GM15510 (cell line): ENCODE results near the gene TMEM94.
A peak's percentile ranks its signal among the peaks of the same experiment; 100 is the strongest.

Source experiments
- POLR2A ChIP-seq: IDR thresholded peaks from 3 replicates; pipeline ENCODE4 v1.6.1; 2011; ENCODE audit warnings: borderline replicate concordance; ENCODE audit not compliant: insufficient read length; ENCODE audit errors: extremely low read depth

TMEM94 gene

GRCh38 chr17:75509528-75510258, 53.3 kb downstream of the TMEM94 start:
- no peak for TF ChIP-seq POLR2A

DNA sequence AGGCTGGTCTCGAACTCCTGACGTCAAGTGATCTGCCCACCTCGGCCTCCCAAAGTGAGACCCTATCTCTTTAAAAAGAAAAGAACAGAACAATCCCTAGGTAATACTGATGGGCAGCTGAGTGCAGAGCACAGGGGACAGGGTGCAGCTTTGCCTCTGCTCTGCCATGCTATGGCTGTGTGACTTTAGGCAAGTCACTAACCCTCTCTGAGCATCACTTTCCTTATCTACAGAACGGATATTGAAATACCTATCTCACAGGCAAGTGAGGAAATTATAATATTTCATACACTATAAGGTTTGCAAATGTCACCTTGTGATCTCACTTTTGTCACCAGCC, 54.8 kb downstream of the TMEM94 start:
- TF ChIP-seq POLR2A: no peak

DNA sequence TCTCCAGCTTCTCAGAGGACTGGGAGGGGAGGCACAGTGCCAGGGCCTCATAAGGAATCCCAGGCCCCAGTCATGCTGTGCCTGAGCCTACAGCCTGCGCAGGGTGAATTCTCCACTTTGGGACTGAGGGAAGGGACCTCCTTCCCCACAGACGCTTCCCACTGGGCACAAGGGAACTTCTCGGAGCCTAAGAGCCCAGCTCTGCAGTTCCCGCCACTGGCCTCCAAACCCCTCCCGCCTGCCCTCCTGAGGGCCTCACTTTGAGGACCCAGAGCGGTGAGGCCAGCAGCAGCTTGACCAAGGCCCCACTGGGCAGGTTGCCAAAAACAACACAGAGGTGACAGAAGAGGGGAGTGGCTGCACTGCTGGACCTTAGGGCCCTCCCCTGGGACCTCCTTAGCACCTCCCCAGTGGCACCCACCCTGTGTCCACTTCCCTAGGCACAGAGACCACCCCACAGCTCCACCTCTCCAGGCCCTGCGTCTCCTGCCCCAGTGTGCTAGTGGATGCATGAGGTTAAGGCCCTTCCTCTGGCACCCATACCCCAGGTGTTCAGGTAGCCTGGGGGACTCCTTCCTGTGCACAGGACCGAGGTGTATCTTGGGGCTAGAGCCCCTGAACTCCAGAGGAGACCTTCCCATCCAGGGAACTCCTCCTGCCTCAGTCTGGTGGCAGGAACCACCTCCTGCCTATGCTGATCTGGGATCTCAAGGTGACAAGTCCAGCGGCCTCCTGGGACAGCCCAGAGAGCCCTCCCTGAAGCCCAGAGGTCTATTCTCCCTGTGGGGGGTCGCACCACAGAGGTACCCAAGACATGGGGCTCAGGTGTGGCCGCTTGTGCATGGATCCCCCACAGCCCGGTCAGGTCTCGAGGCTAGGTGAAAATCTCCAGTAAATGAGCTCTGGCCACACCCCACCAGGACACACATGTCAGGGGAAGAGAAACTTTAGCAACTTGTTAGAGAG, 55.5 kb downstream of the TMEM94 start:
- no peak for TF ChIP-seq POLR2A

GRCh38 chr17:75512926-75513640, 56.6 kb downstream of the TMEM94 start:
- no peak for TF ChIP-seq POLR2A

DNA sequence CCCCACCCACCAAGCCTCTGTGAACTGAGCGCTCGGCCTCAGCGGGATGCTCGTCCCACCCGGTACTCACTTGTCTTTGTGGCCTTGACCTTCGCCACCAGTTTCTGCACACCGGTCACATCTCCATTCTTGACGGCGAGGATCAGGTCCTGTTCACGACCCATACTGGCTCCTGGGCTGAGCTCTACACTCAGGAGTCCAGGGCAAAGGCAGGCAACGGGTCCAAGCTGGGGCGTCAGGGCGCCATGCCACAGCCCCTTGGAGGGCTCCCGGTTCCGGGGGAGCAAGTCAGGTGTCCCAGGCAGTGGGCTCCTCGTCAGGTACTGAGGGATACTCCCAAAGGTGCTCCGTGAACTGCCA, 57.2 kb downstream of the TMEM94 start:
- no peak for TF ChIP-seq POLR2A

- TF ChIP-seq POLR2A: no peak
Observed at GRCh38 chr17:75514299-75514918, 58.0 kb downstream of the TMEM94 start.

DNA sequence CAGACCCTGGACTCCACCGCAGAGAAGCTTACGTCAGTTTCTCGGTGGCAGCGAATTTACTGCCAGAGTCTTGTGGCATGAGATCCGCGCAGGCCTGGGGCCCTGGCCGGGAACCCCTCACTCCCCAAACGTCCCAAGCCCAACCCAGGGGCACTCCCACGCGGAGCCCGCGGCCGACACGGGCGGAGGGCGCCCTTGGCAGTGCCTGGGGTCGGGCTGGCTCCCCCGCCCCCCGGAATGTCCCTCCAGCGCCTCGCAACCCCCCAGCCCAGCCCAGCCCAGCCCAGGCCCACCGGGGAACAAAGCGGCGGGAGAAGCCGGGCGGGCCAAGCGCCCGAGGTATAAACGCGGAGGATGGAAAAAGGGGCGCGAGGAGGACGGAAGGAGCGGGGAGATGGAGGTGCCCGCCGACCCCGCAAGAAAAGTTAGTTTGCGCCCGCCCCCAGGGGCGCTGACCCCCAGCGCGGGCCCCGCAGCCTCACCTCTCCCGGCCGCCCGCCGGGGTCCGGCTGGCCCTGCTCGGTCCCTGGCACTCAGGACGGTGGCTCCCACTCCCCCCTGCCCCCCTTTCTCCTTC, 58.6 kb downstream of the TMEM94 start:
- no peak for TF ChIP-seq POLR2A

DNA sequence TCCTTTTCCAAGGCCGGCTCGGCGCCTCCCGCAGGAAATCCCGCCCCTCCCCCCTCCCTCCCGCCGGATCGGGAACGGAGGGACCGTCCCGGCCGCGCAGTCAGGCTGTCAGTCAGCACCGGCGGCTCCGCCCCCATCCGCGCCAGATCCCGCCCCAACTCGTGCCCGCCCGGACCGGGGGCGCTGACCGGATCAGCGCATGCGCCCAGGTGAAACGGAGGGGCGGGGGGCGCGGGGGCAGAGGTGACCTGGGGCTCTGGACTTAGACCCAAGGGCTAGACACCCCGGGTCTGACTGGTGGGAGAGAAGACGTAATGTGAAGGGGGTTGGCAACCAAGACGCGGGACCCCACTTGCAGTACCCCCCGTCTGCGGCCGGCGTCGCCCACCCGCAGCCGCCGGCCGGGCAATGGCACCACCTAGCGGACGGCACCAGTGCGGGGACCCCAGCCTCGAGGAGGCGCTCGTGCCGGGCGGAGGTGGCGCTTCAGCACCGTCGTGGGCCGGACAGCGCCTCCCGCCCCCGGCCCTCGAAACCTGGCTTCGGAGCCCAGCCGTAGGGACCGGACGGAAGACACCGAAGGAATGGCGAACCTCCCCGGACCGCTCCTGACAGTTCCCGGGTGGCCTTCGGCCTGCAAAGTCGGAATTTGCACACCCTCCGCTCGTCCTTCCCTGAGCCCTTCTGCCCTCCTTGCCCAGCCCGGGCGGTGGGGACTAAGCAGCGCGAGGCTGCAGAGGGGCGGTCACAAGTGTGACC, 59.2 kb downstream of the TMEM94 start, which contains the start of gene CASKIN2:
Gene CASKIN2, minus strand, starts transcription at position 42 of the 759 bp plus-strand sequence. CDS start 1,733 bp downstream, outside the sequence.
- no peak for TF ChIP-seq POLR2A

DNA sequence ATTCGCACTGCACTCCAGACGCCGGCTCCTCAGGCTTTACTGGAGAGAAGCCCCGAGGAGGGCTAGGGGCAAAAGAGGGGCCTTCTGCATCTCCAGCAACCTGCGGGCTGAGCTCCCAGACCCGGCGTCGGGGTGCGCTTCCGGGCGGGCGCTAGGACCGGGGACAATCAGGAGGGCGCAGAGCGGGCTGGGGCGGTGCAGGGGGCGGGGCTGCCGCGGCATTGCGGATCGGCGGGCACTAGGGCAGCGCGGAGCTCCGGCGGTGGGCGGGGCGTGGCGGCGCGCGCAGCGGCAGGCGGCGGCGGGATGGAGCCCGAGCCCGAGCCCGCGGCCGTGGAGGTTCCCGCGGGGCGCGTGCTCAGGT, 59.8 kb downstream of the TMEM94 start, which contains the start of gene TSEN54:
Gene TSEN54, plus strand, starts transcription at position 274 of the 364 bp plus-strand sequence. Its CDS starts 33 bp downstream, at position 307.
- TF ChIP-seq POLR2A: peak; percentile 56

DNA sequence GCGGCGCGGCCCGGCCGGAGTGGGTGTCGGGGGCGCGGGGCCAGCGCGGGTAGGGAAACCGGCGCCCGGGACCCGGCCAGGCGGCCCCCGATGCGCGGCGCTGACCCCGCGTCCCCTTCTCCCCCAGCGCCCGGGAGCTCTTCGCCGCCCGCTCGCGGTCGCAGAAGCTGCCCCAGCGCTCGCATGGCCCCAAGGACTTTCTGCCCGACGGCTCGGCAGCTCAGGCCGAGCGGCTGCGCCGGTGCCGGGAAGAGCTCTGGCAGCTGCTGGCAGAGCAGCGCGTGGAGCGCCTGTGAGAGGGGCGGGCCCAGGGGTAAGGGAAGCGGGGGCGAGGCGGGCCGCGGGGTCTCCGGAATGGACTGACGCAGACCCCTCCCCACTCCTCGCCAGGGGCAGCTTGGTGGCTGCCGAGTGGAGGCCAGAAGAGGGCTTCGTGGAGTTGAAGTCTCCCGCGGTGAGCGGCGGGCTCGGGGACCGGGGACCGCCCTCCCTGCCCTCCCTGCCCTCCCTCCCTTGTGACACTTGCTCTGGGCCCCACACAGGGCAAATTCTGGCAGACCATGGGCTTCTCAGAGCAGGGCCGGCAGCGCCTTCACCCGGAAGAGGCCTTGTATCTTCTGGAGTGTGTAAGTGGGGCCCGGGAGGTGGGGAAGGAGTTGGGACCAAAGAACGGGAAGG, 60.3 kb downstream of the TMEM94 start:
- TF ChIP-seq POLR2A: no peak

GRCh38 chr17:75517297-75517865, 60.9 kb downstream of the TMEM94 start:
- TF ChIP-seq POLR2A: no peak

DNA sequence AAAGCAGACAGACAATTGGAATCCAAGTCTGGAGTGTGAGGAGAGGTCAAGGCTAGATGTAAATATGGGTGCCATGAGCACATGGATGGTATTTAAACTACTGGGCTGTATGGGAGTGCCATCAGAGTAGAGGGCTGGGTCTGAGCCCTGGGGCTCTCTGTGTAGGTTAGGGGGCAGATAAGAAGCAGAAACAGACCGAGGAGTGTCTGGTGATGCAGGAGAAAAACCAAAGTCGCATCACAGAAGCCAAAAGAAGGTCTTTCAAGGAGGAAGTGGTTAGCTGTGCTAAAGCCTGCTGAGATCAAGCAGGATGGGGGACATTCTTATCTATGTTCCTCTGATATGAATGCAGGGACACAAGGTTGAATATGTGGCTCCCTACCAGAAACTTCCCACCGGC, 61.8 kb downstream of the TMEM94 start:
- no peak for TF ChIP-seq POLR2A
